ENCODE data around the gene CALM3.

CALM3 gene

GRCh38 chr19:46640656-46641055, 39.5 kb downstream of the CALM3 start:
- no peak for DNase-seq

GRCh38 chr19:46644720-46645119, 43.6 kb downstream of the CALM3 start:
- DNase-seq = no peak

- no peak for DNase-seq
Measured at GRCh38 chr19:46646402-46646801, 45.3 kb downstream of the CALM3 start.

GRCh38 chr19:46648060-46648960, 47.2 kb downstream of the CALM3 start:
- DNase-seq = no peak

GRCh38 chr19:46648961-46649960, 48.1 kb downstream of the CALM3 start:
- no peak for DNase-seq

GRCh38 chr19:46650445-46650844, 49.3 kb downstream of the CALM3 start:
- DNase-seq = no peak

- DNase-seq = no peak
Measured at GRCh38 chr19:46654621-46655152, 53.6 kb downstream of the CALM3 start.

- no peak for DNase-seq
Measured at GRCh38 chr19:46656541-46656940, 55.4 kb downstream of the CALM3 start.

GRCh38 chr19:46659151-46660007, 58.2 kb downstream of the CALM3 start:
- no peak for DNase-seq

- peak; percentile 1 for DNase-seq
Measured at GRCh38 chr19:46660008-46660517, 58.9 kb downstream of the CALM3 start.

All from NCI-H1694 treated with DMSO at 0.1 percent for 48 hours (cell line).